ENCODE measurements around the gene SNX21. TPM values are rescaled to one million over a fixed set of nuclear protein-coding genes. Genes with fewer than 3 reads are reported as not detected.

Gene SNX21
- total and polyA plus RNA-seq, 2 donors (not counting 1 experiment from before 2014, with no cell fraction given), result 2.2 to 2.4 TPM

- Histone ChIP-seq H3K4me1 (ENCODE audit: control insufficient read depth in 2 of 2, insufficient read depth in 2 of 2, low read length in 2 of 2) (peaks cover 17 to 23% of the 10 kb centered on the region in 2 donors), H3K27ac (ENCODE audit: low read length in 2 of 2) (no peak overlapping the region), H3K4me3 (ENCODE audit: control extremely low read depth in 1 of 5, extremely low read depth in 1 of 5, insufficient read depth in 1 of 5, low read depth in 2 of 5, low read length in 4 of 5) (peak overlapping the region in 4 of 5 experiments; percentile 2 to 51 (median 45)), H3K27me3 (replicated peaks in 1 of 4; ENCODE audit: control extremely low read depth in 1 of 4, control insufficient read depth in 3 of 4, insufficient read depth in 4 of 4, low read length in 3 of 4) (peaks cover 0 to 21% (median 9%) of the 10 kb centered on the region in 4 experiments), H3K79me2 (ENCODE audit: control insufficient read depth, insufficient read depth, low read length) (no peaks in the 10 kb centered on the region), H4K20me1 (ENCODE audit: control insufficient read depth, insufficient read depth, low read length, poor library complexity, severe bottlenecking) (no peaks in the 10 kb centered on the region), H2AFZ (ENCODE audit: insufficient read depth, low read depth, low read length, poor library complexity, severe bottlenecking) (peak overlapping the region; percentile 87), H3K4me2 (replicated peaks; ENCODE audit: low read depth, low read length, poor library complexity, severe bottlenecking) (peak overlapping the region; percentile 80), H3K9ac (ENCODE audit: low read length) (peak overlapping the region; percentile 58), H3K9me3 (ENCODE audit: control extremely low read depth in 1 of 3, control insufficient read depth in 2 of 3, insufficient read depth in 1 of 3, low read length in 2 of 3) (peaks cover 0 to 2% (median 0%) of the 10 kb centered on the region in 3 donors), H3K36me3 (replicated peaks in 1 of 2; ENCODE audit: control extremely low read depth in 1 of 2, control insufficient read depth in 1 of 2, extremely low read depth in 1 of 2, insufficient read depth in 2 of 2, low read length in 1 of 2) (no peaks in the 10 kb centered on the region)
- peak overlapping the region; percentile 86 for H3K27ac Mint-ChIP-seq
- H3K4me3 Mint-ChIP-seq, result peak overlapping the region; percentile 92
- H3K4me1 Mint-ChIP-seq, result peaks cover 21% of the 10 kb centered on the region
- WGBS (ENCODE audit: insufficient coverage), result 23% methylated on average over 57 of the region's 57 CpGs
- peaks cover 23% of the 10 kb centered on the region for H3K27me3 Mint-ChIP-seq
- TF ChIP-seq CTCF (IDR thresholded peaks at IDR 0.05), result no peak
- no peak for TF ChIP-seq EZH2 (IDR thresholded peaks at IDR 0.05; ENCODE audit: borderline replicate concordance, insufficient read depth, low read depth, low read length, poor library complexity, severe bottlenecking)
- CTCF ChIA-PET, result interaction anchor here (0.6 to 4.8 kb wide), 12 partner anchors 8 to 1705 kb away, joined by 3 to 20 read pairs (median 4); no protein-coding TSS in a partner anchor
- DNase-seq (peak; percentile 77), ATAC-seq (ENCODE audit: low read depth) (peak; percentile 83)
- POLR2A ChIA-PET, result interaction anchor here (1.0 to 1.6 kb wide), 2 partner anchors 111 to 147 kb away, joined by 3 to 6 read pairs; partner anchors contain the start of gene PCIF1
- no peaks in the 10 kb centered on the region for H3K9me3 Mint-ChIP-seq (ENCODE audit: insufficient read depth)
- intact Hi-C loops (cut with micrococcal nuclease), result loop anchor here (1.0 kb wide), 2 partner anchors 33 to 139 kb away; partner anchors contain the start of genes ACOT8 and ZSWIM3
Measured at GRCh38 chr20:45823949-45824835, 9.4 kb upstream of the SNX21 start.
